ENCODE data around the gene ZC3H12C. TPM values are rescaled to one million over a fixed set of nuclear protein-coding genes. Genes with fewer than 3 reads are reported as not detected.

The ZC3H12C gene
- total RNA-seq, 1 experiment from 2014 or later, result not detected

- Histone ChIP-seq H3K9me3 (ENCODE audit: low read length) (no peaks in the 10 kb centered on the region), H3K27me3 (ENCODE audit: low read length) (no peaks in the 10 kb centered on the region), H3K36me3 (ENCODE audit: insufficient read depth, low read length) (no peaks in the 10 kb centered on the region), H3K4me3 (ENCODE audit: low read length) (no peak overlapping the region), H3K79me2 (ENCODE audit: low read length) (no peaks in the 10 kb centered on the region), H3K9ac (ENCODE audit: low read length) (no peak overlapping the region), H3K4me1 (ENCODE audit: low read length) (no peaks in the 10 kb centered on the region), H2AFZ (ENCODE audit: low read length) (no peak overlapping the region), H3K4me2 (ENCODE audit: low read depth, low read length, poor library complexity, severe bottlenecking) (no peak overlapping the region), H3K9me2 (replicated peaks; ENCODE audit: insufficient read depth, low read length) (no peaks in the 10 kb centered on the region), H4K20me1 (ENCODE audit: insufficient read depth, low read depth, low read length) (no peaks in the 10 kb centered on the region), H3K27ac (ENCODE audit: low read length) (no peak overlapping the region)
- no peak for DNase-seq
Observed at GRCh38 chr11:110165039-110165925, 72.1 kb downstream of the ZC3H12C start.

- Histone ChIP-seq H3K9ac (ENCODE audit: low read length) (no peak overlapping the region), H3K27me3 (ENCODE audit: low read length) (no peaks in the 10 kb centered on the region), H3K4me2 (ENCODE audit: low read depth, low read length, poor library complexity, severe bottlenecking) (no peak overlapping the region), H3K4me1 (ENCODE audit: low read length) (no peaks in the 10 kb centered on the region), H3K9me3 (ENCODE audit: low read length) (no peaks in the 10 kb centered on the region), H3K4me3 (ENCODE audit: low read length) (no peak overlapping the region), H3K27ac (ENCODE audit: low read length) (no peak overlapping the region), H3K9me2 (replicated peaks; ENCODE audit: insufficient read depth, low read length) (no peaks in the 10 kb centered on the region), H2AFZ (ENCODE audit: low read length) (no peak overlapping the region), H3K36me3 (ENCODE audit: insufficient read depth, low read length) (no peaks in the 10 kb centered on the region), H4K20me1 (ENCODE audit: insufficient read depth, low read depth, low read length) (no peaks in the 10 kb centered on the region), H3K79me2 (ENCODE audit: low read length) (no peaks in the 10 kb centered on the region)
- no peak for DNase-seq
Observed at GRCh38 chr11:110168033-110168803, 75.0 kb downstream of the ZC3H12C start.

- Histone ChIP-seq H3K36me3 (ENCODE audit: insufficient read depth, low read length) (no peaks in the 10 kb centered on the region), H4K20me1 (ENCODE audit: insufficient read depth, low read depth, low read length) (no peaks in the 10 kb centered on the region), H2AFZ (ENCODE audit: low read length) (no peak overlapping the region), H3K27me3 (ENCODE audit: low read length) (no peaks in the 10 kb centered on the region), H3K9me2 (replicated peaks; ENCODE audit: insufficient read depth, low read length) (no peaks in the 10 kb centered on the region), H3K9me3 (ENCODE audit: low read length) (no peaks in the 10 kb centered on the region), H3K4me3 (ENCODE audit: low read length) (no peak overlapping the region), H3K4me1 (ENCODE audit: low read length) (no peaks in the 10 kb centered on the region), H3K4me2 (ENCODE audit: low read depth, low read length, poor library complexity, severe bottlenecking) (no peak overlapping the region), H3K9ac (ENCODE audit: low read length) (no peak overlapping the region), H3K79me2 (ENCODE audit: low read length) (no peaks in the 10 kb centered on the region), H3K27ac (ENCODE audit: low read length) (no peak overlapping the region)
- no peak for DNase-seq
Observed at GRCh38 chr11:110169738-110170137, 76.5 kb downstream of the ZC3H12C start.

GRCh38 chr11:110172468-110173065, 79.4 kb downstream of the ZC3H12C start:
- Histone ChIP-seq H3K4me3 (ENCODE audit: low read length) (no peak overlapping the region), H3K9me3 (ENCODE audit: low read length) (no peaks in the 10 kb centered on the region), H2AFZ (ENCODE audit: low read length) (no peak overlapping the region), H3K27ac (ENCODE audit: low read length) (no peak overlapping the region), H3K4me2 (ENCODE audit: low read depth, low read length, poor library complexity, severe bottlenecking) (no peak overlapping the region), H4K20me1 (ENCODE audit: insufficient read depth, low read depth, low read length) (no peaks in the 10 kb centered on the region), H3K4me1 (ENCODE audit: low read length) (no peaks in the 10 kb centered on the region), H3K9me2 (replicated peaks; ENCODE audit: insufficient read depth, low read length) (no peaks in the 10 kb centered on the region), H3K36me3 (ENCODE audit: insufficient read depth, low read length) (no peaks in the 10 kb centered on the region), H3K9ac (ENCODE audit: low read length) (no peak overlapping the region), H3K79me2 (ENCODE audit: low read length) (no peaks in the 10 kb centered on the region), H3K27me3 (ENCODE audit: low read length) (no peaks in the 10 kb centered on the region)
- no peak for DNase-seq

- no peaks in the 10 kb centered on the region for H3K36me3 ChIP-seq (ENCODE audit: insufficient read depth, low read length)
- no peaks in the 10 kb centered on the region for H3K9me2 ChIP-seq (replicated peaks; ENCODE audit: insufficient read depth, low read length)
- H3K9me3 ChIP-seq (ENCODE audit: low read length), result no peaks in the 10 kb centered on the region
- H3K9ac ChIP-seq (ENCODE audit: low read length), result no peak overlapping the region
- H3K27me3 ChIP-seq (ENCODE audit: low read length), result peaks cover 2% of the 10 kb centered on the region; the same call in 1 of the 2 replicates
- peak; percentile 83 for DNase-seq
- H3K4me3 ChIP-seq (ENCODE audit: low read length), result no peak overlapping the region
- no peaks in the 10 kb centered on the region for H3K4me1 ChIP-seq (ENCODE audit: low read length)
- no peaks in the 10 kb centered on the region for H3K79me2 ChIP-seq (ENCODE audit: low read length)
- H3K4me2 ChIP-seq (ENCODE audit: low read depth, low read length, poor library complexity, severe bottlenecking), result no peak overlapping the region
- H3K27ac ChIP-seq (ENCODE audit: low read length), result no peak overlapping the region
- H2AFZ ChIP-seq (ENCODE audit: low read length), result no peak overlapping the region
- no peaks in the 10 kb centered on the region for H4K20me1 ChIP-seq (ENCODE audit: insufficient read depth, low read depth, low read length)
Observed at GRCh38 chr11:110173811-110174644, 80.8 kb downstream of the ZC3H12C start.

GRCh38 chr11:110174645-110175310, 81.6 kb downstream of the ZC3H12C start:
- no peak for DNase-seq
- peaks cover 2% of the 10 kb centered on the region; the same call in 1 of the 2 replicates for H3K27me3 ChIP-seq (ENCODE audit: low read length)
- H3K9ac ChIP-seq (ENCODE audit: low read length), result no peak overlapping the region
- H3K4me2 ChIP-seq (ENCODE audit: low read depth, low read length, poor library complexity, severe bottlenecking), result no peak overlapping the region
- H4K20me1 ChIP-seq (ENCODE audit: insufficient read depth, low read depth, low read length), result no peaks in the 10 kb centered on the region
- H3K9me2 ChIP-seq (replicated peaks; ENCODE audit: insufficient read depth, low read length), result no peaks in the 10 kb centered on the region
- no peaks in the 10 kb centered on the region for H3K4me1 ChIP-seq (ENCODE audit: low read length)
- no peaks in the 10 kb centered on the region for H3K9me3 ChIP-seq (ENCODE audit: low read length)
- no peaks in the 10 kb centered on the region for H3K36me3 ChIP-seq (ENCODE audit: insufficient read depth, low read length)
- H3K79me2 ChIP-seq (ENCODE audit: low read length), result no peaks in the 10 kb centered on the region
- H3K27ac ChIP-seq (ENCODE audit: low read length), result no peak overlapping the region
- no peak overlapping the region for H3K4me3 ChIP-seq (ENCODE audit: low read length)
- no peak overlapping the region for H2AFZ ChIP-seq (ENCODE audit: low read length)

- Histone ChIP-seq H3K27ac (ENCODE audit: low read length) (no peak overlapping the region), H3K79me2 (ENCODE audit: low read length) (no peaks in the 10 kb centered on the region), H3K27me3 (ENCODE audit: low read length) (peaks cover 2% of the 10 kb centered on the region; the same call in 1 of the 2 replicates), H3K9me3 (ENCODE audit: low read length) (no peaks in the 10 kb centered on the region), H3K9me2 (replicated peaks; ENCODE audit: insufficient read depth, low read length) (no peaks in the 10 kb centered on the region), H3K9ac (ENCODE audit: low read length) (no peak overlapping the region), H2AFZ (ENCODE audit: low read length) (no peak overlapping the region), H3K4me3 (ENCODE audit: low read length) (no peak overlapping the region), H3K36me3 (ENCODE audit: insufficient read depth, low read length) (no peaks in the 10 kb centered on the region), H3K4me1 (ENCODE audit: low read length) (no peaks in the 10 kb centered on the region), H3K4me2 (ENCODE audit: low read depth, low read length, poor library complexity, severe bottlenecking) (no peak overlapping the region), H4K20me1 (ENCODE audit: insufficient read depth, low read depth, low read length) (no peaks in the 10 kb centered on the region)
- no peak for DNase-seq
Observed at GRCh38 chr11:110176366-110177085, 83.3 kb downstream of the ZC3H12C start.

Measured in Karpas-422 (cell line).